HCT116 (cell line): ENCODE data around the gene P2RY12. TPM values are rescaled to one million over a fixed set of nuclear protein-coding genes. Genes with fewer than 3 reads are reported as not detected.

Experiments used
- ATAC-seq: fragments of 200-7000 bp; cut with Tn5 transposase; 2 replicates; pipeline ENCODE4 v1.9.1; 2020; ENCODE audit warnings: mild to moderate bottlenecking, moderate library complexity
- BruUV-seq: library from RNA; stranded (reverse); fragments of 400-500 nt; replicated peaks from 2 replicates; lab custom pipeline; 2021; lab: Mats Ljungman, UMichigan
- CTCF ChIA-PET: fragments of 300-600 bp; sonication (Branson Sonifier 250); formaldehyde crosslinking; loops from one replicate; lab custom pipeline; 2021; ENCODE audit warnings: antibody characterized with exemption; lab: Charles Lee
- POLR2A ChIA-PET: fragments of 300-600, 350-600 bp; sonication (Branson Sonifier 250); formaldehyde crosslinking; loops from one replicate; lab custom pipeline; 2021; ENCODE audit warnings: antibody characterized with exemption; lab: Charles Lee
- RAD21 ChIA-PET, 2 experiments: fragments of 300-600 bp; sonication (Branson Sonifier 250); formaldehyde crosslinking; loops; one replicate each; lab custom pipeline; 2023; ENCODE audit warnings: low total read pairs in 2 of 2; ENCODE audit not compliant: uncharacterized antibody in 2 of 2, unreplicated experiment in 2 of 2, low non-redundant PET in 1 of 2; lab: Charles Lee
- DNase-seq: peaks from one replicate; pipeline ENCODE4 v3.0.0-alpha.2; 2010; ENCODE audit warnings: low read depth, low spot score
- H2AFZ ChIP-seq: fragments of 200-600 bp; shearing (Covaris generic), sonication (generic); 2 replicates; pipeline ENCODE4 v1.6.1; 2017; ENCODE audit warnings: low read depth, mixed run types, mixed read lengths, antibody characterized with exemption, low read length; ENCODE audit not compliant: poor library complexity, severe bottlenecking
- H3K27ac ChIP-seq: 2 replicates; pipeline ENCODE4 v1.5.1; 2012; ENCODE audit warnings: low read depth, low read length
- H3K27me3 ChIP-seq: fragments of 200-600 bp; sonication (generic); 2 replicates; pipeline ENCODE4 v1.6.1; 2016; ENCODE audit warnings: mixed run types, low read length, mixed read lengths; ENCODE audit not compliant: insufficient read depth
- H3K36me3 ChIP-seq, 2 experiments: fragments of 200-500 bp in 1 of 2; fragments of 200-600 bp in 1 of 2; sonication (Bioruptor generic) in 1 of 2; sonication (generic) in 1 of 2; 2 replicates each; pipeline versions ENCODE4 v1.5.1 to v1.6.1; 2014 to 2016; ENCODE audit warnings: low read length in 2 of 2, inconsistent platforms in 1 of 2, mixed read lengths in 1 of 2, mixed run types in 1 of 2; ENCODE audit not compliant: insufficient read depth in 2 of 2, control insufficient read depth in 1 of 2
- H3K4me1 ChIP-seq, 2 experiments: fragments of 200-600 bp in 1 of 2; sonication (generic) in 1 of 2; 2 replicates each; pipeline versions ENCODE4 v1.5.1 to v1.6.1; 2012 to 2017; ENCODE audit warnings: low read length in 2 of 2, inconsistent platforms in 1 of 2, mild to moderate bottlenecking in 1 of 2, mixed read lengths in 1 of 2, mixed run types in 1 of 2, moderate library complexity in 1 of 2; ENCODE audit not compliant: insufficient read depth in 2 of 2, control insufficient read depth in 1 of 2
- H3K4me2 ChIP-seq: fragments of 200-600 bp; sonication (generic); 2 replicates; pipeline ENCODE4 v1.6.1; 2017; ENCODE audit warnings: mixed run types, low read length, mixed read lengths
- H3K4me3 ChIP-seq, 2 experiments: fragments of 200-600 bp in 1 of 2; sonication (generic) in 1 of 2; replicated peaks in 1 of 2; 2 replicates each; pipeline ENCODE4 v1.5.1; 2011 to 2016; ENCODE audit warnings: low read length in 2 of 2, control low read depth in 1 of 2, low read depth in 1 of 2, mild to moderate bottlenecking in 1 of 2, mixed read lengths in 1 of 2, mixed run types in 1 of 2
- H3K79me2 ChIP-seq: fragments of 200-600 bp; sonication (generic); 2 replicates; pipeline ENCODE4 v1.6.1; 2017; ENCODE audit warnings: mild to moderate bottlenecking, mixed run types, low read length, moderate library complexity, mixed read lengths; ENCODE audit not compliant: insufficient read depth
- H3K9ac ChIP-seq: fragments of 200-600 bp; sonication (generic); 2 replicates; pipeline ENCODE4 v1.6.1; 2016; ENCODE audit warnings: low read length, mixed read lengths
- H3K9me2 ChIP-seq: fragments of 200-600 bp; sonication (generic), shearing (Covaris generic); 2 replicates; pipeline ENCODE4 v1.6.1; 2017; ENCODE audit warnings: mixed run types, mild to moderate bottlenecking, moderate library complexity; ENCODE audit not compliant: insufficient read depth
- H3K9me3 ChIP-seq, 2 experiments: fragments of 200-500 bp in 1 of 2; fragments of 200-600 bp in 1 of 2; sonication (Bioruptor generic) in 1 of 2; sonication (generic) in 1 of 2; 2 replicates each; pipeline ENCODE4 v1.6.1; 2014 to 2017; ENCODE audit warnings: low read length in 2 of 2, mixed read lengths in 2 of 2, inconsistent platforms in 1 of 2, low read depth in 1 of 2, mild to moderate bottlenecking in 1 of 2, mixed run types in 1 of 2, moderate library complexity in 1 of 2; ENCODE audit not compliant: control insufficient read depth in 1 of 2, insufficient read depth in 1 of 2
- H4K20me1 ChIP-seq: fragments of 200-600 bp; sonication (generic), shearing (Covaris generic); 2 replicates; pipeline ENCODE4 v1.6.1; 2017; ENCODE audit warnings: mixed run types, mild to moderate bottlenecking, moderate library complexity; ENCODE audit not compliant: insufficient read depth
- CBX3 ChIP-seq: IDR thresholded peaks from 2 replicates; pipeline ENCODE4 v1.6.1; 2012; ENCODE audit warnings: low read depth
- CEBPB ChIP-seq: IDR thresholded peaks from 2 replicates; pipeline ENCODE4 v1.6.1; 2012; ENCODE audit warnings: low read depth
- EGR1 ChIP-seq: IDR thresholded peaks from 2 replicates; pipeline ENCODE4 v1.6.1; 2012; ENCODE audit warnings: low read depth
- ELF1 ChIP-seq: IDR thresholded peaks from 2 replicates; pipeline ENCODE4 v1.6.1; 2012; ENCODE audit warnings: low read depth, borderline replicate concordance
- EZH2 ChIP-seq: fragments of 200-600 bp; sonication (generic); IDR thresholded peaks from 2 replicates; pipeline ENCODE4 v1.6.1; 2017; ENCODE audit warnings: antibody characterized with exemption, mixed run types
- EZH2phosphoT487 ChIP-seq: fragments of 200-600 bp; IDR thresholded peaks from 2 replicates; pipeline ENCODE4 v1.6.1; 2018; ENCODE audit warnings: antibody characterized with exemption, borderline replicate concordance
- FOSL1 ChIP-seq: IDR thresholded peaks from 2 replicates; pipeline ENCODE4 v1.6.1; 2012; ENCODE audit warnings: low read depth
- JUND ChIP-seq: IDR thresholded peaks from 2 replicates; pipeline ENCODE4 v1.6.1; 2012
- POLR2A ChIP-seq: IDR thresholded peaks from 2 replicates; pipeline ENCODE4 v1.7.0; 2011; ENCODE audit warnings: borderline replicate concordance; ENCODE audit not compliant: insufficient read depth, insufficient read length; ENCODE audit errors: extremely low read depth
- POLR2AphosphoS5 ChIP-seq: IDR thresholded peaks from 2 replicates; pipeline ENCODE4 v1.6.1; 2011; ENCODE audit warnings: mild to moderate bottlenecking, low read depth, low read length, moderate library complexity
- RAD21 ChIP-seq: IDR thresholded peaks from 2 replicates; pipeline ENCODE4 v1.6.1; 2012; ENCODE audit warnings: low read depth, mild to moderate bottlenecking
- SIN3A ChIP-seq: IDR thresholded peaks from 2 replicates; pipeline ENCODE4 v1.6.1; 2012; ENCODE audit warnings: low read depth
- SP1 ChIP-seq: IDR thresholded peaks from 2 replicates; pipeline ENCODE4 v1.6.1; 2012; ENCODE audit warnings: low read depth
- TCF7L2 ChIP-seq: IDR thresholded peaks from 2 replicates; pipeline ENCODE4 v1.7.0; 2011; ENCODE audit warnings: borderline replicate concordance, inconsistent platforms; ENCODE audit not compliant: insufficient read depth, insufficient read length; ENCODE audit errors: extremely low read depth
- YY1 ChIP-seq: IDR thresholded peaks from 2 replicates; pipeline ENCODE4 v1.6.1; 2011; ENCODE audit warnings: low read length, low read depth, moderate library complexity, mild to moderate bottlenecking; ENCODE audit not compliant: insufficient replicate concordance; ENCODE audit errors: extremely low read depth
- ZFX ChIP-seq: fragments of 450-650 bp; IDR thresholded peaks from 2 replicates; pipeline ENCODE4 v1.6.1; 2017
- ZNF274 ChIP-seq: fragments of 200-500 bp; sonication (Bioruptor generic); IDR thresholded peaks from 2 replicates; pipeline ENCODE4 v1.6.1; 2014; ENCODE audit warnings: mild to moderate bottlenecking, low read depth, low read length, inconsistent platforms
- intact Hi-C: fragments of 100-400 bp; cut with micrococcal nuclease; formaldehyde crosslinking; loops from 2 replicates; pipeline ENCODE4 v1.10.0; 2022
- total RNA-seq: library from RNA; stranded (reverse); gene quantifications from one replicate; pipeline ENCODE4 v1.2.1, GENCODE V29; 2021; ENCODE audit not compliant: unreplicated experiment
- TF ChIP-seq, protein P1 (sequence below), 3 experiments: fragments of 200-600 bp in 1 of 3; sonication (generic) in 1 of 3; IDR thresholded peaks in 2 of 3; conservative IDR thresholded peaks in 1 of 3; 2 replicates each; pipeline ENCODE4 v1.5.1; 2012 to 2017; ENCODE audit warnings: low read depth in 2 of 3, low read length in 2 of 3, antibody characterized with exemption in 1 of 3, borderline replicate concordance in 1 of 3, control low read depth in 1 of 3, mild to moderate bottlenecking in 1 of 3, mixed read lengths in 1 of 3, mixed run types in 1 of 3, moderate library complexity in 1 of 3; ENCODE audit not compliant: insufficient read depth in 1 of 3
- TF ChIP-seq, protein P2 (sequence below): IDR thresholded peaks from 2 replicates; pipeline ENCODE4 v1.6.1; 2012
- TF ChIP-seq, protein P3 (sequence below): IDR thresholded peaks from 2 replicates; pipeline ENCODE4 v1.6.1; 2012; ENCODE audit warnings: low read depth

Gene P2RY12
- total RNA-seq, 1 experiment from 2014 or later = not detected

DNA sequence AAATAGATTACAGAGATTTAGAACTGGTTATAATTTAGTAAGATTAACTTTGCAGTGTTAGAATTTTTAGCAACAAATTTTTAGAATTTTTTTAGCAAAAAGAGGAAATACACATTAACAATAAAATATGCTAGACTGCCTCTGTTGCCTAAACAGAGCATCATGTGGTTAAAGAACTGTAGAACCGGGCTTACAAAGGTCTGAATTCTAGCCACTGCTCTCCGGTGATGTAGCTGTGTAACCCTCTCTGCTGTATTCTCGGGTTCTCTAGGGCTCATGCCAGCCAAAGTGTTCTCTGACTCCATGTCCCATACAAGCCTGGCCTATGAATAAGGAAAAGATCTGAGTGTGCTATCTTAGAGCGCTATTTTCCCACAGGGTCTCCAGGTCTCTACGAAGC is 2.9 kb upstream of the P2RY12 start:
- DNase-seq = no peak
- H3K27ac ChIP-seq = no peak overlapping the region
- no peaks in the 10 kb centered on the region for H3K27me3 ChIP-seq
- ChIA-PET POLR2A (no interaction called here), RAD21 (no interaction called here), CTCF (interaction anchor here (1.8 kb wide), 1 partner anchor 8 kb away, joined by 6 read pairs; no protein-coding TSS in a partner anchor)
- no peak overlapping the region for H2AFZ ChIP-seq
- H3K4me3 ChIP-seq = no peak overlapping the region
- H3K4me1 ChIP-seq = no peaks in the 10 kb centered on the region
- no peaks in the 10 kb centered on the region for H4K20me1 ChIP-seq
- H3K9me2 ChIP-seq = no peaks in the 10 kb centered on the region
- intact Hi-C loops = no loop called here
- no peak for ATAC-seq
- no peak overlapping the region for H3K9ac ChIP-seq
- H3K79me2 ChIP-seq = no peaks in the 10 kb centered on the region
- TF ChIP-seq CBX3 (no peak), ZFX (no peak), FOSL1 (no peak), POLR2AphosphoS5 (no peak), EZH2phosphoT487 (no peak), EZH2 (no peak), SIN3A (no peak), ELF1 (no peak), CEBPB (no peak), ZNF274 (no peak), JUND (no peak), RAD21 (no peak), EGR1 (no peak), TCF7L2 (no peak), SP1 (no peak), POLR2A (no peak), YY1 (no peak)
- TF ChIP-seq, protein P1, sequence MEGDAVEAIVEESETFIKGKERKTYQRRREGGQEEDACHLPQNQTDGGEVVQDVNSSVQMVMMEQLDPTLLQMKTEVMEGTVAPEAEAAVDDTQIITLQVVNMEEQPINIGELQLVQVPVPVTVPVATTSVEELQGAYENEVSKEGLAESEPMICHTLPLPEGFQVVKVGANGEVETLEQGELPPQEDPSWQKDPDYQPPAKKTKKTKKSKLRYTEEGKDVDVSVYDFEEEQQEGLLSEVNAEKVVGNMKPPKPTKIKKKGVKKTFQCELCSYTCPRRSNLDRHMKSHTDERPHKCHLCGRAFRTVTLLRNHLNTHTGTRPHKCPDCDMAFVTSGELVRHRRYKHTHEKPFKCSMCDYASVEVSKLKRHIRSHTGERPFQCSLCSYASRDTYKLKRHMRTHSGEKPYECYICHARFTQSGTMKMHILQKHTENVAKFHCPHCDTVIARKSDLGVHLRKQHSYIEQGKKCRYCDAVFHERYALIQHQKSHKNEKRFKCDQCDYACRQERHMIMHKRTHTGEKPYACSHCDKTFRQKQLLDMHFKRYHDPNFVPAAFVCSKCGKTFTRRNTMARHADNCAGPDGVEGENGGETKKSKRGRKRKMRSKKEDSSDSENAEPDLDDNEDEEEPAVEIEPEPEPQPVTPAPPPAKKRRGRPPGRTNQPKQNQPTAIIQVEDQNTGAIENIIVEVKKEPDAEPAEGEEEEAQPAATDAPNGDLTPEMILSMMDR (IDR thresholded peaks at IDR 0.05 in 2 of 3, conservative IDR thresholded peaks at IDR 0.05 in 1 of 3; ENCODE audit: borderline replicate concordance in 1 of 3, insufficient read depth in 1 of 3, low read depth in 2 of 3, low read length in 2 of 3) = no peak
- TF ChIP-seq, protein P2, sequence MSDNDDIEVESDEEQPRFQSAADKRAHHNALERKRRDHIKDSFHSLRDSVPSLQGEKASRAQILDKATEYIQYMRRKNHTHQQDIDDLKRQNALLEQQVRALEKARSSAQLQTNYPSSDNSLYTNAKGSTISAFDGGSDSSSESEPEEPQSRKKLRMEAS = no peak
- TF ChIP-seq, protein P3, sequence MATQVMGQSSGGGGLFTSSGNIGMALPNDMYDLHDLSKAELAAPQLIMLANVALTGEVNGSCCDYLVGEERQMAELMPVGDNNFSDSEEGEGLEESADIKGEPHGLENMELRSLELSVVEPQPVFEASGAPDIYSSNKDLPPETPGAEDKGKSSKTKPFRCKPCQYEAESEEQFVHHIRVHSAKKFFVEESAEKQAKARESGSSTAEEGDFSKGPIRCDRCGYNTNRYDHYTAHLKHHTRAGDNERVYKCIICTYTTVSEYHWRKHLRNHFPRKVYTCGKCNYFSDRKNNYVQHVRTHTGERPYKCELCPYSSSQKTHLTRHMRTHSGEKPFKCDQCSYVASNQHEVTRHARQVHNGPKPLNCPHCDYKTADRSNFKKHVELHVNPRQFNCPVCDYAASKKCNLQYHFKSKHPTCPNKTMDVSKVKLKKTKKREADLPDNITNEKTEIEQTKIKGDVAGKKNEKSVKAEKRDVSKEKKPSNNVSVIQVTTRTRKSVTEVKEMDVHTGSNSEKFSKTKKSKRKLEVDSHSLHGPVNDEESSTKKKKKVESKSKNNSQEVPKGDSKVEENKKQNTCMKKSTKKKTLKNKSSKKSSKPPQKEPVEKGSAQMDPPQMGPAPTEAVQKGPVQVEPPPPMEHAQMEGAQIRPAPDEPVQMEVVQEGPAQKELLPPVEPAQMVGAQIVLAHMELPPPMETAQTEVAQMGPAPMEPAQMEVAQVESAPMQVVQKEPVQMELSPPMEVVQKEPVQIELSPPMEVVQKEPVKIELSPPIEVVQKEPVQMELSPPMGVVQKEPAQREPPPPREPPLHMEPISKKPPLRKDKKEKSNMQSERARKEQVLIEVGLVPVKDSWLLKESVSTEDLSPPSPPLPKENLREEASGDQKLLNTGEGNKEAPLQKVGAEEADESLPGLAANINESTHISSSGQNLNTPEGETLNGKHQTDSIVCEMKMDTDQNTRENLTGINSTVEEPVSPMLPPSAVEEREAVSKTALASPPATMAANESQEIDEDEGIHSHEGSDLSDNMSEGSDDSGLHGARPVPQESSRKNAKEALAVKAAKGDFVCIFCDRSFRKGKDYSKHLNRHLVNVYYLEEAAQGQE = no peak
- BruUV-seq = no TSS peak
- H3K4me2 ChIP-seq = no peak overlapping the region
- no peaks in the 10 kb centered on the region for H3K9me3 ChIP-seq
- no peaks in the 10 kb centered on the region for H3K36me3 ChIP-seq
